ENCODE data around the gene SLC22A7.

DNA sequence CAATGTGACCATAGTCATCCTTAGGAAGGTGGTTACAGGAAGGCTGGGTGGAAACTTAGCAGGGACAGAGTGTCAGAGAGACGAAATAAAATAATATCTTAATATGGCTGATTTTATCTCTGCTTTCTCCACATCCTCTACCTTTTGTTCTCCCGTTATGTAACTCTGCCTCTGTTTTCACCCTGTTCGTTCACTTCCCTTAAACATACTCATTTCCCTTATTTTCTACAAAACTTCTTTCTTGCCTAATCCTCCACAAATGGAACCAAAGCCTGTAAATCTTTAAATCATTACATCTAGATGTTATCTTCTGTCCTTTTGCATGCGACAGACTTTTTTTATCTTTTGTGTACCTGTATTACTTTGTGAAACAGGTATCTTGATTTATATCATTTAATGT is 33.8 kb downstream of the SLC22A7 start:
- no peak for TF ChIP-seq POLR2A (IDR thresholded peaks at IDR 0.05)
- TF ChIP-seq, protein P1, sequence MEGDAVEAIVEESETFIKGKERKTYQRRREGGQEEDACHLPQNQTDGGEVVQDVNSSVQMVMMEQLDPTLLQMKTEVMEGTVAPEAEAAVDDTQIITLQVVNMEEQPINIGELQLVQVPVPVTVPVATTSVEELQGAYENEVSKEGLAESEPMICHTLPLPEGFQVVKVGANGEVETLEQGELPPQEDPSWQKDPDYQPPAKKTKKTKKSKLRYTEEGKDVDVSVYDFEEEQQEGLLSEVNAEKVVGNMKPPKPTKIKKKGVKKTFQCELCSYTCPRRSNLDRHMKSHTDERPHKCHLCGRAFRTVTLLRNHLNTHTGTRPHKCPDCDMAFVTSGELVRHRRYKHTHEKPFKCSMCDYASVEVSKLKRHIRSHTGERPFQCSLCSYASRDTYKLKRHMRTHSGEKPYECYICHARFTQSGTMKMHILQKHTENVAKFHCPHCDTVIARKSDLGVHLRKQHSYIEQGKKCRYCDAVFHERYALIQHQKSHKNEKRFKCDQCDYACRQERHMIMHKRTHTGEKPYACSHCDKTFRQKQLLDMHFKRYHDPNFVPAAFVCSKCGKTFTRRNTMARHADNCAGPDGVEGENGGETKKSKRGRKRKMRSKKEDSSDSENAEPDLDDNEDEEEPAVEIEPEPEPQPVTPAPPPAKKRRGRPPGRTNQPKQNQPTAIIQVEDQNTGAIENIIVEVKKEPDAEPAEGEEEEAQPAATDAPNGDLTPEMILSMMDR (IDR thresholded peaks at IDR 0.05 in 4 of 5, conservative IDR thresholded peaks at IDR 0.05 in 1 of 5) = no peak

All from gastrocnemius medialis (tissue), 4 donors.